Measurements from ENCODE around the gene KLRK1.

- TF ChIP-seq CTCF (IDR thresholded peaks at IDR 0.05) (no peak), POLR2A (IDR thresholded peaks at IDR 0.05) (no peak)
These were observed 25.7 kb downstream of the KLRK1 start for GRCh38 chr12:10363914-10364814.

All from breast epithelium (tissue), 3 donors.